Skeletal muscle tissue (tissue), 4 donors: ENCODE results near the gene FUS. TPM values are rescaled to one million over a fixed set of nuclear protein-coding genes. Genes with fewer than 3 reads are reported as not detected.

Experiments used
- H3K27ac ChIP-seq: one replicate; pipeline ENCODE4 v1.7.0; 2013; ENCODE audit warnings: mild to moderate bottlenecking, low read depth, low read length, inconsistent platforms
- H3K27me3 ChIP-seq, 3 donors: one replicate each; pipeline ENCODE4 v1.7.0; 2013; ENCODE audit warnings: low read length in 3 of 3; ENCODE audit not compliant: control insufficient read depth in 3 of 3, insufficient read depth in 3 of 3
- H3K36me3 ChIP-seq, 3 donors: one replicate each; pipeline ENCODE4 v1.7.0; 2013; ENCODE audit warnings: low read length in 3 of 3; ENCODE audit not compliant: control insufficient read depth in 3 of 3, insufficient read depth in 3 of 3
- H3K4me1 ChIP-seq, 3 donors: one replicate each; pipeline ENCODE4 v1.7.0; 2013; ENCODE audit warnings: low read length in 3 of 3, mild to moderate bottlenecking in 3 of 3; ENCODE audit not compliant: control insufficient read depth in 3 of 3, insufficient read depth in 3 of 3
- H3K4me3 ChIP-seq, 3 donors: one replicate each; pipeline ENCODE4 v1.7.0; 2013; ENCODE audit warnings: low read length in 3 of 3
- H3K9ac ChIP-seq, 3 donors: one replicate each; pipeline ENCODE4 v1.7.0; 2013; ENCODE audit warnings: low read length in 3 of 3, mild to moderate bottlenecking in 3 of 3, moderate library complexity in 2 of 3, low read depth in 1 of 3
- H3K9me3 ChIP-seq, 3 donors: one replicate each; pipeline ENCODE4 v1.7.0; 2013; ENCODE audit warnings: low read length in 3 of 3; ENCODE audit not compliant: control insufficient read depth in 3 of 3
- total RNA-seq: library from RNA; depleted of rRNA; stranded (reverse); fragments of >200 nt; gene quantifications from one replicate; pipeline ENCODE4 v1.2.3, GENCODE V29; 2014
- donor health status: Osteomylitis.

Gene FUS
- total RNA-seq, 1 donor from 2014 or later = 40.2 TPM

- Histone ChIP-seq H3K9me3 (no peaks in the 10 kb centered on the region), H3K36me3 (peaks cover 9 to 23% (median 13%) of the 10 kb centered on the region in 3 donors), H3K9ac (peak overlapping the region in 1 of 3 donors; percentile 75), H3K27ac (no peak overlapping the region), H3K4me3 (peak overlapping the region in 1 of 3 donors; percentile 82), H3K4me1 (peaks cover 16 to 23% (median 19%) of the 10 kb centered on the region in 3 donors), H3K27me3 (no peaks in the 10 kb centered on the region)
Measured at GRCh38 chr16:31200821-31201568, 21.1 kb downstream of the FUS start.

DNA sequence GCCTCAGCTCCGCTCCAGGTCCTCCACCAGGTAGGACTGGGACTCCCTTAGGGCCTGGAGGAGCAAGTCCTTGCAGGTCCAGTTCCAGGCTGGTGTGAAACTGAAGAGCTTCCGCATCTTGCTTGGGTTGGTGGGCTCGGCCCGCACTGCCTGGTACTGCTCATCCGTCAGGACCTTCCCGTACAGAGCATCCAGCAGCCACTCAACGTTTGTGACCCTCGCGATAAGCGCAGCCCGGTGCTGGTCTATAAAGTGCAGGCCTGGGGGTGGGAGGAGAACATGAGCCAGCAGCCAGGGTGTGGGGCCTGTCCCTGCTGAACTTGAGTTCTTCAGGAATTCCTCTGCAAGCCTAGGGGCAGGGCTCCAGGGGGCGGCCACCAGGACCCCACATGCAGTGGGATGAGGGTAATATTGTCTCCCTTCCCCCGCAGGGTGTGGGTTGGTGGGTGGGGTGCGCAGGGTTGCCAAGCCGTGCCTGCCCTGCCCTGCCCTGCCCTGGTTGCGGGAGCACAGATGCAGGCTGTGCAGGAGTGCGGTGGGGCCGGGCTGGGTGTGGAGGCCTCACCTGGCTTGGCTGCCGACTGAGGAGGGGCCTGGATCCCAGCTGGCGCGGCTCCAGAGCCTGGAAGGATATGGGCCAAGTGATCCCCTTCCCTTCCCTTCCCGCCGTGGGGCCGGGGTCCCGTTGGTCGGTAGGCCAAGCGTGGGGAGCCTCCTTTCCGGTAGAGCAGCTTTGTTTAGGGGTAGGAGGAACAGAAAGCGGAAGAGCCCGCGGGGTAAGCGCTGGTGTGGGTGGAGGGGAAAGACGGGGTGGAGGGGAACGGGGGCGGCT is 21.9 kb downstream of the FUS start:
- peaks cover 16 to 23% (median 19%) of the 10 kb centered on the region in 3 donors for H3K4me1 ChIP-seq
- H3K27ac ChIP-seq = no peak overlapping the region
- H3K27me3 ChIP-seq = no peaks in the 10 kb centered on the region
- peaks cover 4 to 18% (median 7%) of the 10 kb centered on the region in 3 donors for H3K36me3 ChIP-seq
- no peaks in the 10 kb centered on the region for H3K9me3 ChIP-seq
- peak overlapping the region; percentile 38 to 75 (median 51) for H3K9ac ChIP-seq
- H3K4me3 ChIP-seq = peak overlapping the region; percentile 73 to 82 (median 81)

DNA sequence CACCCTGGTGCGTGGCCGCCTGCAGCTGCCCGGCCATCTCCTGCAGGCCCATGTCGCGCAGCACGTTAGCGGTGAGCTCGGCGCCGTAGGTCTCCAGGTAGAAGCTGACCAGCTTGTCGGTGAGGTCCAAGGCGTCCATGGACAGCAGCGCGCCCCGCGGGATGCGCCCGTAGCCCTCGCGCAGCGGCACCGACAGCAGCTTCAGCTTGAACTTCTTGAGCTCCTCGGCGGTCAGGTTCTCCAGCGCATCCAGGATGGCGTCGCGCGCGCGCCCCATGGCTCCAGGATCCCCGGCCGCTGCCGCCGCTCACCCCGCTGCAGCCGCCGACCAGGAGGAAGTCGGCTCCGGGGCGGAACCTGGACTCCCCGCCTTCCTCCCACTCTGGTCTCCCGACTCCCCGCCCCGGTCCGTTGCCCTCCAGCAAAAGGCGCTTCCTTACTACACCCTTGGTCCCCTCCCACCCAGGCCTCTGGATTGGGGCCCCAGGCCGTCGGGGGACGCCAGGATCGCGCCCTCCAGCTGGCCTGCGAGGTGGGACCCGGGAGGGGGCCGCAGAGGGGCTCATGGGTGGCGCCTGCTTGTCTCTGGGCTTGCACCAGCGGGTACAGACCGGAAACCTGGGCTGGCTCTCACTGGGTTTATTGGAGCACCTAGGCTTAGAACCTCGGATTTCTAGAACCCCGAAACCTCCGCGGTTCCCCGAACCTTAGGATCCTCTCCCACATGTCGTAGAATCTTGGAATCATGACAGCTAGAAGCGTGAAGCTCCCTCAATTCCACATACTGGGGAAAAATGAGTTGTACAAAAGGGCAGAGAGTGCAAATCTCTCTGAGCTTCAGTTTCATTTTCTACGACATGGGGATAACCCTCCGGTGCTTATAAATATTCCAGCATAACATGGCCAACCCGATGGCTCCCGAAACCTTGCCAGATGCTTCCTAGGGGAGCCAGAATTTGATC is 22.8 kb downstream of the FUS start, which contains the start of gene PYCARD:
Gene PYCARD (minus strand): TSS at position 347 of the 962 bp plus-strand sequence. CDS start 70 bp downstream, at position 277.
- peaks cover 2 to 17% (median 7%) of the 10 kb centered on the region in 3 donors for H3K36me3 ChIP-seq
- H3K9me3 ChIP-seq = no peaks in the 10 kb centered on the region
- H3K27me3 ChIP-seq = no peaks in the 10 kb centered on the region
- peaks cover 16 to 23% (median 22%) of the 10 kb centered on the region in 3 donors for H3K4me1 ChIP-seq
- H3K27ac ChIP-seq = peak within 1 kb of the TSS; percentile 25
- H3K4me3 ChIP-seq = peak within 1 kb of the TSS; percentile 73 to 82 (median 81)
- H3K9ac ChIP-seq = peak within 1 kb of the TSS; percentile 66 to 75 (median 67)

DNA sequence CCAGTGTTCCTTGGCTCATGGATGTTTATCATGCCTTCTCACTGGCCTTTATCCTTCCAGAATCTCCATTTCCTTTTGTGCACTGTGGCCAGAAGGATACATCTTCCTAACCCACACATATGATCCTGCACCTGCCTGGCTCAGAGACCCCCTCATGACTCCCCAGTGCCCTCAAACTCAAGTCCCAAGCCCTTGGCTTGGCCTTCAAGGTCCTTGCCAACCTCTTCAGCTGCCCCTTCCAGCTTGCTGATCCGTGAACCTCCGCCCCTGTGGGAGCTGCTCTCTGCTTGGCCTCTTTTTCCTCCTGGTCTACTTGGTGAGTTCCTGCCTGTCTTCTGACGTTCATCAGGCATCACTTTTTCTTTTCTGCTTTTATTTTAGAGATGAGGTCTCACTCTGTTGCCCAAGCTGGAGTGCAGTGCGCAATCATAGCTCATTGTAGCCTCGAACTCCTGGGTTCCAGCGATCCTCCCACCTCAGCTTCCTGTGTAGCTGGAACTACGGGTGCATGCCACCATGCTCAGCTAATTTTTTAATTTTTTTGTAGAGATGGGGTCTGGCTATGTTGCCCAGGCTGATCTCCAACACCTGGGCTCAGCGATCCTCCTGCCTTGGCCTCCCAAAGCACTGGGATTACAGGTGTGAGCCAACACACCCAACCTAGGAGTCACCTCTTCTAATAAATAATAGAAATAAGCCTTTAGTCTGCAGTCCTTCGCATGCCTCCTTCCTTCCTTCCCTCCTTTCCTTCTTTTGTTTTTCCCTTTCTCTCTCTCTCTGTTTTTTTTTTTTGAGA is 25.1 kb downstream of the FUS start:
- Histone ChIP-seq H3K4me3 (no peak overlapping the region), H3K27ac (no peak overlapping the region), H3K27me3 (no peaks in the 10 kb centered on the region), H3K9me3 (no peaks in the 10 kb centered on the region), H3K4me1 (peaks cover 16 to 23% (median 23%) of the 10 kb centered on the region in 3 donors), H3K36me3 (peaks cover 0 to 6% (median 0%) of the 10 kb centered on the region in 3 donors), H3K9ac (no peak overlapping the region)

- Histone ChIP-seq H3K27ac (no peak overlapping the region), H3K9ac (no peak overlapping the region), H3K27me3 (no peaks in the 10 kb centered on the region), H3K4me3 (no peak overlapping the region), H3K4me1 (peaks cover 4 to 13% (median 13%) of the 10 kb centered on the region in 3 donors), H3K9me3 (no peaks in the 10 kb centered on the region), H3K36me3 (no peaks in the 10 kb centered on the region)
Measured at GRCh38 chr16:31206776-31207175, 26.8 kb downstream of the FUS start.

GRCh38 chr16:31213342-31213741 is 33.4 kb downstream of the FUS start:
- Histone ChIP-seq H3K4me1 (peaks cover 32 to 47% (median 34%) of the 10 kb centered on the region in 3 donors), H3K4me3 (peak overlapping the region in 2 of 3 donors; percentile 43 to 49), H3K9ac (peak overlapping the region; percentile 77 to 99 (median 87)), H3K27ac (peak overlapping the region; percentile 99), H3K36me3 (peaks cover 0 to 10% (median 7%) of the 10 kb centered on the region in 3 donors), H3K27me3 (peaks cover 8 to 11% (median 10%) of the 10 kb centered on the region in 3 donors), H3K9me3 (no peaks in the 10 kb centered on the region)

- peaks cover 10 to 11% (median 11%) of the 10 kb centered on the region in 3 donors for H3K27me3 ChIP-seq
- peak within 1 kb of the TSS; percentile 99 for H3K27ac ChIP-seq
- H3K4me3 ChIP-seq = peak within 1 kb of the TSS; percentile 93
- H3K9me3 ChIP-seq = no peaks in the 10 kb centered on the region
- H3K9ac ChIP-seq = peak within 1 kb of the TSS; percentile 98 to 100 (median 99)
- peaks cover 2 to 12% (median 11%) of the 10 kb centered on the region in 3 donors for H3K36me3 ChIP-seq
- peaks cover 34 to 52% (median 38%) of the 10 kb centered on the region in 3 donors for H3K4me1 ChIP-seq
Measured at GRCh38 chr16:31213877-31214707, 34.2 kb downstream of the FUS start, which contains the start of gene TRIM72. Gene TRIM72, plus strand, starts transcription at chr16:31214119. Its CDS starts 620 bp downstream, at chr16:31214739.

GRCh38 chr16:31214708-31215286 is 34.9 kb downstream of the FUS start:
- Histone ChIP-seq H3K4me3 (peak overlapping the region; percentile 93), H3K9me3 (no peaks in the 10 kb centered on the region), H3K36me3 (peaks cover 2 to 17% (median 15%) of the 10 kb centered on the region in 3 donors), H3K9ac (peak overlapping the region; percentile 98 to 100 (median 99)), H3K27ac (peak overlapping the region; percentile 99), H3K27me3 (peaks cover 10 to 14% (median 12%) of the 10 kb centered on the region in 3 donors), H3K4me1 (peaks cover 34 to 55% (median 43%) of the 10 kb centered on the region in 3 donors)
